ENCODE measurements around the gene ZNF365. TPM values are rescaled to one million over a fixed set of nuclear protein-coding genes. Genes with fewer than 3 reads are reported as not detected.
"Not testable (repeated sequence)": the region's sequence is repeated elsewhere in the genome, so short reads cannot be mapped to it uniquely, and the experiment has no call there.

Gene ZNF365
- total RNA-seq, 1 donor from 2014 or later, result 6.0 TPM

DNA sequence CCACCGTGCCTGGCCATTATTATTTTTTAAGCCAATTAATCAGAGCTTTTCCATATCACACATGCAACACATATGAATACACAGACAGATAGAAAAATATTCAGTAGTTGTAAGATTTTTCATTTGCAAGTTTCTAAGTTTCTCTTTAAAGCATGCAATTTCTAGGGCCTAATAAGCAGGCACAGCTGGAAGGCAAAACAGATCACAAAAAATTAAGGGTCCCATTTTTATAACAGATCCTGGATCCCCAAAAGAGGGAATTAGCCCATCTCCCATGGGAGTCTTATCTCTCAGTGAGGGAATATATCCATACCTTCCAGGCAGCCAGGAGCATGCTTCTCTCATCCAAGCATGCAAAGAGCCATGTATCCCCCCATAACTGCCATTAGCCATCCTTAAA, 31.2 kb upstream of the ZNF365 start:
- H3K4me3 Mint-ChIP-seq (ENCODE audit: unreplicated experiment), result no peak overlapping the region

GRCh38 chr10:62348029-62348428, 26.1 kb upstream of the ZNF365 start:
- TF ChIP-seq CTCF (IDR thresholded peaks at IDR 0.05), result no peak
- Mint-ChIP-seq H3K9me3 (ENCODE audit: low read depth) (peaks cover 50% of the 10 kb centered on the region), H3K36me3 (ENCODE audit: low read depth) (peaks cover 8% of the 10 kb centered on the region), H3K4me3 (ENCODE audit: unreplicated experiment) (no peak overlapping the region), H3K4me1 (ENCODE audit: low read depth) (no peaks in the 10 kb centered on the region), H3K27me3 (ENCODE audit: low read depth) (no peaks in the 10 kb centered on the region), H3K27ac (ENCODE audit: unreplicated experiment) (no peak overlapping the region)
- DNase-seq (ENCODE audit: low spot score), result no peak

More for the DNA sequence above, 31.2 kb upstream of the ZNF365 start:
- H3K4me1 Mint-ChIP-seq (ENCODE audit: low read depth), result no peaks in the 10 kb centered on the region
- no peaks in the 10 kb centered on the region for H3K27me3 Mint-ChIP-seq (ENCODE audit: low read depth)
- peaks cover 58% of the 10 kb centered on the region for H3K9me3 Mint-ChIP-seq (ENCODE audit: low read depth)
- H3K36me3 Mint-ChIP-seq (ENCODE audit: low read depth), result peaks cover 9% of the 10 kb centered on the region
- H3K27ac Mint-ChIP-seq (ENCODE audit: unreplicated experiment), result no peak overlapping the region
- TF ChIP-seq CTCF (IDR thresholded peaks at IDR 0.05), result no peak
- no peak for DNase-seq (ENCODE audit: low spot score)

GRCh38 chr10:62352356-62352970, 21.7 kb upstream of the ZNF365 start:
- Mint-ChIP-seq H3K36me3 (ENCODE audit: low read depth) (peaks cover 10% of the 10 kb centered on the region), H3K9me3 (ENCODE audit: low read depth) (peaks cover 36% of the 10 kb centered on the region), H3K27me3 (ENCODE audit: low read depth) (no peaks in the 10 kb centered on the region), H3K4me1 (ENCODE audit: low read depth) (peaks cover 4% of the 10 kb centered on the region), H3K4me3 (ENCODE audit: unreplicated experiment) (no peak overlapping the region), H3K27ac (ENCODE audit: unreplicated experiment) (no peak overlapping the region)
- no peak for DNase-seq (ENCODE audit: low spot score)
- TF ChIP-seq CTCF (IDR thresholded peaks at IDR 0.05), result no peak

GRCh38 chr10:62354916-62355315, 19.3 kb upstream of the ZNF365 start:
- H3K27ac Mint-ChIP-seq (ENCODE audit: unreplicated experiment), result no peak overlapping the region
- no peaks in the 10 kb centered on the region for H3K27me3 Mint-ChIP-seq (ENCODE audit: low read depth)
- peaks cover 4% of the 10 kb centered on the region for H3K36me3 Mint-ChIP-seq (ENCODE audit: low read depth)
- no peak for DNase-seq (ENCODE audit: low spot score)
- peaks cover 20% of the 10 kb centered on the region for H3K9me3 Mint-ChIP-seq (ENCODE audit: low read depth)
- peaks cover 4% of the 10 kb centered on the region for H3K4me1 Mint-ChIP-seq (ENCODE audit: low read depth)
- TF ChIP-seq CTCF (IDR thresholded peaks at IDR 0.05), result no peak
- H3K4me3 Mint-ChIP-seq (ENCODE audit: unreplicated experiment), result no peak overlapping the region

GRCh38 chr10:62356447-62356846, 17.7 kb upstream of the ZNF365 start:
- peaks cover 4% of the 10 kb centered on the region for H3K36me3 Mint-ChIP-seq (ENCODE audit: low read depth)
- H3K4me3 Mint-ChIP-seq (ENCODE audit: unreplicated experiment), result no peak overlapping the region
- peaks cover 14% of the 10 kb centered on the region for H3K9me3 Mint-ChIP-seq (ENCODE audit: low read depth)
- TF ChIP-seq CTCF (IDR thresholded peaks at IDR 0.05), result no peak
- H3K27ac Mint-ChIP-seq (ENCODE audit: unreplicated experiment), result no peak overlapping the region
- no peak for DNase-seq (ENCODE audit: low spot score)
- H3K27me3 Mint-ChIP-seq (ENCODE audit: low read depth), result no peaks in the 10 kb centered on the region
- H3K4me1 Mint-ChIP-seq (ENCODE audit: low read depth), result peaks cover 4% of the 10 kb centered on the region

GRCh38 chr10:62358151-62358550, 16.0 kb upstream of the ZNF365 start:
- H3K9me3 Mint-ChIP-seq (ENCODE audit: low read depth), result peaks cover 13% of the 10 kb centered on the region
- not testable (repeated sequence) for H3K27ac Mint-ChIP-seq (ENCODE audit: unreplicated experiment); H3K4me1 Mint-ChIP-seq (ENCODE audit: low read depth); H3K36me3 Mint-ChIP-seq (ENCODE audit: low read depth); H3K27me3 Mint-ChIP-seq (ENCODE audit: low read depth); H3K4me3 Mint-ChIP-seq (ENCODE audit: unreplicated experiment); DNase-seq (ENCODE audit: low spot score)
